T-cell (primary cell): ENCODE data around the gene CA5A. TPM values are rescaled to one million over a fixed set of nuclear protein-coding genes. Genes with fewer than 3 reads are reported as not detected.
A peak's percentile ranks its signal among the peaks of the same experiment; 100 is the strongest.

Source experiments
- ATAC-seq, 4 experiments: fragments of 200-7000 bp in 3 of 4; fragments of 150-1000 bp in 1 of 4; cut with Tn5 transposase; replicated peaks in 1 of 4; 1 replicate in 3 of 4; 2 replicates in 1 of 4; pipeline ENCODE4 v1.10.0; 2021; ENCODE audit warnings: moderate library complexity in 3 of 4, mild to moderate bottlenecking in 2 of 4, moderate number of reproducible peaks in 1 of 4
- CTCF ChIA-PET, 2 donors: fragments of 300-600 bp; sonication (Branson Sonifier 250); formaldehyde crosslinking; loops; one replicate each; lab custom pipeline; 2022; ENCODE audit warnings: antibody characterized with exemption in 2 of 2; lab: Charles Lee
- POLR2A ChIA-PET, 2 donors: fragments of 300-600 bp; sonication (Branson Sonifier 250); formaldehyde crosslinking; loops; one replicate each; lab custom pipeline; 2022; ENCODE audit warnings: antibody characterized with exemption in 2 of 2; lab: Charles Lee
- DNase-seq, 35 experiments: peaks; one replicate each; pipeline versions ENCODE4 v3.0.0 to v3.0.0-alpha.2; 2013 to 2023
- H3K27ac ChIP-seq: one replicate; pipeline ENCODE4 v1.5.1; 2013; ENCODE audit warnings: low read length
- H3K27me3 ChIP-seq, 2 experiments: replicated peaks in 1 of 2; 1 replicate in 1 of 2; 2 replicates in 1 of 2; pipeline versions ENCODE4 v1.6.1 to v1.7.0; 2013; ENCODE audit warnings: low read length in 1 of 2, mixed read lengths in 1 of 2; ENCODE audit not compliant: control insufficient read depth in 2 of 2, insufficient read depth in 2 of 2; ENCODE audit errors: extremely low read depth in 1 of 2
- H3K36me3 ChIP-seq, 2 donors: 1 replicate in 1 of 2; 2 replicates in 1 of 2; pipeline versions ENCODE4 v1.6.1 to v1.7.0; 2013; ENCODE audit warnings: low read length in 1 of 2; ENCODE audit not compliant: control insufficient read depth in 2 of 2, insufficient read depth in 1 of 2; ENCODE audit errors: extremely low read depth in 1 of 2
- H3K4me1 ChIP-seq, 2 experiments: 1 replicate in 1 of 2; 2 replicates in 1 of 2; pipeline versions ENCODE4 v1.6.1 to v1.7.0; 2013; ENCODE audit warnings: low read length in 2 of 2, mixed read lengths in 1 of 2; ENCODE audit not compliant: insufficient read depth in 2 of 2, control insufficient read depth in 1 of 2; ENCODE audit errors: extremely low read depth in 1 of 2
- H3K4me3 ChIP-seq, 2 donors: 1 replicate in 1 of 2; 2 replicates in 1 of 2; pipeline versions ENCODE4 v1.5.1 to v1.7.0; 2013; ENCODE audit warnings: mild to moderate bottlenecking in 2 of 2, low read length in 1 of 2, moderate library complexity in 1 of 2; ENCODE audit not compliant: control insufficient read depth in 1 of 2; ENCODE audit errors: extremely low read depth in 1 of 2
- H3K9me3 ChIP-seq: 2 replicates; pipeline ENCODE4 v1.7.0; 2013
- H3K27ac Mint-ChIP-seq, 2 donors: one replicate each; pipeline ENCODE4 v1.8.0; 2020 to 2021; ENCODE audit warnings: mild to moderate bottlenecking in 2 of 2, mixed read lengths in 2 of 2
- H3K27me3 Mint-ChIP-seq, 2 donors: one replicate each; pipeline ENCODE4 v1.8.0; 2021 to 2022; ENCODE audit warnings: mixed read lengths in 2 of 2
- H3K36me3 Mint-ChIP-seq: one replicate; pipeline ENCODE4 v1.8.0; 2021; ENCODE audit warnings: mixed read lengths
- H3K4me1 Mint-ChIP-seq, 3 donors: one replicate each; pipeline ENCODE4 v1.8.0; 2020 to 2022; ENCODE audit warnings: mixed read lengths in 3 of 3, mild to moderate bottlenecking in 1 of 3
- H3K4me3 Mint-ChIP-seq, 3 donors: one replicate each; pipeline ENCODE4 v1.8.0; 2020 to 2022; ENCODE audit warnings: mild to moderate bottlenecking in 3 of 3, mixed read lengths in 3 of 3, moderate library complexity in 3 of 3
- H3K9me3 Mint-ChIP-seq, 3 donors: one replicate each; pipeline ENCODE4 v1.8.0; 2020 to 2022; ENCODE audit warnings: mixed read lengths in 3 of 3
- WGBS: methylation state at CpG from one replicate; pipeline ENCODE4 v1.1.5; 2013; ENCODE audit warnings: missing lambda C conversion rate; ENCODE audit not compliant: insufficient coverage; 5-methylcytosine and 5-hydroxymethylcytosine counted together
- total RNA-seq, 35 experiments: library from RNA in 6 of 35; stranded (reverse) in 6 of 35; fragments of 120-200 nt in 1 of 35; gene quantifications; one replicate each; pipeline versions ENCODE4 v1.2.1 to v1.2.4 and lab custom pipeline; 2013 to 2026

CA5A gene
- total RNA-seq, 5 donors from 2014 or later (not counting 1 experiment from before 2014, with no cell fraction given): 0.20 TPM; not detected in 4

- no peaks in the 10 kb centered on the region for H3K27me3 Mint-ChIP-seq
- Histone ChIP-seq H3K4me1 (peaks cover 0 to 66% of the 10 kb centered on the region in 2 experiments), H3K9me3 (no peaks in the 10 kb centered on the region), H3K4me3 (peak overlapping the region in 1 of 2 donors; percentile 37), H3K36me3 (peaks cover 0 to 8% of the 10 kb centered on the region in 2 donors), H3K27ac (peak overlapping the region; percentile 78), H3K27me3 (no peaks in the 10 kb centered on the region)
- WGBS: 63% methylated on average over 13 of the region's 21 CpGs
- POLR2A ChIA-PET: interaction anchor here in 1 of 2 donors (1.0 kb wide), 1 partner anchor 15 kb away, joined by 3 read pairs; the partner anchor contains the start of gene SLC7A5
- peak in 1 of 4 experiments; percentile 9 for ATAC-seq
- H3K36me3 Mint-ChIP-seq: peaks cover 6% of the 10 kb centered on the region
- no peaks in the 10 kb centered on the region for H3K9me3 Mint-ChIP-seq
- CTCF ChIA-PET: interaction anchor here in 1 of 2 donors (0.6 to 1.4 kb wide), 4 partner anchors 11 to 90 kb away, joined by 3 to 7 read pairs (median 4); no protein-coding TSS in a partner anchor
- peaks cover 25 to 56% (median 33%) of the 10 kb centered on the region in 3 donors for H3K4me1 Mint-ChIP-seq
- DNase-seq: peak in 14 of 35 experiments; percentile 10 to 46 (median 34)
- peak overlapping the region; percentile 82 to 93 for H3K27ac Mint-ChIP-seq
- H3K4me3 Mint-ChIP-seq: peak overlapping the region; percentile 44 to 80 (median 47)
These were observed 82.0 kb downstream of the CA5A start for GRCh38 chr16:87854053-87854906.

- H3K9me3 ChIP-seq: no peaks in the 10 kb centered on the region
- peaks cover 0 to 66% of the 10 kb centered on the region in 2 experiments for H3K4me1 ChIP-seq
- Mint-ChIP-seq H3K9me3 (no peaks in the 10 kb centered on the region), H3K27me3 (no peaks in the 10 kb centered on the region), H3K27ac (peak overlapping the region; percentile 71 to 76), H3K4me3 (peak overlapping the region; percentile 43 to 63 (median 44)), H3K36me3 (peaks cover 6% of the 10 kb centered on the region), H3K4me1 (peaks cover 25 to 55% (median 33%) of the 10 kb centered on the region in 3 donors)
- ChIA-PET POLR2A (interaction anchor here in 1 of 2 donors (1.0 kb wide), 1 partner anchor 16 kb away, joined by 3 read pairs; the partner anchor contains the start of gene SLC7A5), CTCF (interaction anchor here in 1 of 2 donors (0.6 to 1.4 kb wide), 5 partner anchors 12 to 89 kb away, joined by 3 to 7 read pairs (median 4); partner anchors contain the start of gene SLC7A5)
- H3K27ac ChIP-seq: peak overlapping the region; percentile 63
- peak overlapping the region; percentile 37 to 44 for H3K4me3 ChIP-seq
- DNase-seq: peak; percentile 56 to 91 (median 81)
- H3K36me3 ChIP-seq: peaks cover 3 to 8% of the 10 kb centered on the region in 2 donors
- H3K27me3 ChIP-seq: no peaks in the 10 kb centered on the region
- 23% methylated on average over 15 of the region's 25 CpGs for WGBS
- ATAC-seq: peak; percentile 72 to 83 (median 78)
These were observed 82.8 kb downstream of the CA5A start for GRCh38 chr16:87853411-87854052.

- Histone ChIP-seq H3K27ac (no peak overlapping the region), H3K36me3 (peaks cover 7 to 8% of the 10 kb centered on the region in 2 donors), H3K9me3 (no peaks in the 10 kb centered on the region), H3K4me3 (no peak overlapping the region), H3K4me1 (peaks cover 0 to 56% of the 10 kb centered on the region in 2 experiments), H3K27me3 (no peaks in the 10 kb centered on the region)
- ATAC-seq: no peak
- H3K4me3 Mint-ChIP-seq: no peak overlapping the region
- no peaks in the 10 kb centered on the region for H3K27me3 Mint-ChIP-seq
- no peak overlapping the region for H3K27ac Mint-ChIP-seq
- peaks cover 3% of the 10 kb centered on the region for H3K36me3 Mint-ChIP-seq
- H3K9me3 Mint-ChIP-seq: no peaks in the 10 kb centered on the region
- CTCF ChIA-PET: interaction anchor here (0.6 to 3.7 kb wide), 7 partner anchors 16 to 102 kb away, joined by 3 to 60 read pairs (median 6); partner anchors contain the start of gene SLC7A5 (in 2 of the 2)
- POLR2A ChIA-PET: interaction anchor here in 1 of 2 donors (0.6 to 0.9 kb wide), 2 partner anchors 14 to 17 kb away, joined by 6 to 9 read pairs; no protein-coding TSS in a partner anchor
- WGBS: 94% methylated on average over 17 of the region's 21 CpGs
- DNase-seq: no peak
- peaks cover 15 to 37% (median 26%) of the 10 kb centered on the region in 3 donors for H3K4me1 Mint-ChIP-seq
These were observed 84.7 kb downstream of the CA5A start for GRCh38 chr16:87851601-87852000.

GRCh38 chr16:87851141-87851587 is 85.2 kb downstream of the CA5A start:
- H3K9me3 ChIP-seq: no peaks in the 10 kb centered on the region
- peaks cover 0 to 51% of the 10 kb centered on the region in 2 experiments for H3K4me1 ChIP-seq
- Mint-ChIP-seq H3K4me3 (no peak overlapping the region), H3K27me3 (no peaks in the 10 kb centered on the region), H3K27ac (peak overlapping the region in 1 of 2 donors; percentile 16), H3K4me1 (peaks cover 15 to 34% (median 26%) of the 10 kb centered on the region in 3 donors), H3K36me3 (peaks cover 3% of the 10 kb centered on the region), H3K9me3 (no peaks in the 10 kb centered on the region)
- no peak overlapping the region for H3K27ac ChIP-seq
- ChIA-PET POLR2A (interaction anchor here in 1 of 2 donors (0.9 kb wide), 1 partner anchor 17 kb away, joined by 9 read pairs; no protein-coding TSS in a partner anchor), CTCF (interaction anchor here (0.8 to 3.7 kb wide), 2 partner anchors 20 kb away, joined by 3 to 60 read pairs; partner anchors contain the start of gene SLC7A5 (in 1 of the 2))
- no peak for DNase-seq
- no peaks in the 10 kb centered on the region for H3K27me3 ChIP-seq
- no peak overlapping the region for H3K4me3 ChIP-seq
- peaks cover 7 to 8% of the 10 kb centered on the region in 2 donors for H3K36me3 ChIP-seq
- no peak for ATAC-seq
- 96% methylated on average over 13 of the region's 14 CpGs for WGBS

GRCh38 chr16:87850009-87851006 is 86.0 kb downstream of the CA5A start:
- no peak overlapping the region for H3K4me3 Mint-ChIP-seq
- H3K4me1 Mint-ChIP-seq: peaks cover 7 to 26% (median 18%) of the 10 kb centered on the region in 3 donors
- peak overlapping the region in 1 of 2 donors; percentile 16 for H3K27ac Mint-ChIP-seq
- WGBS: 38% methylated on average over 15 of the region's 25 CpGs
- CTCF ChIA-PET: interaction anchor here (0.6 to 3.7 kb wide), 14 partner anchors 9 to 71 kb away, joined by 3 to 60 read pairs (median 4); partner anchors contain the start of gene SLC7A5 (in 2 of the 2)
- no peaks in the 10 kb centered on the region for H3K9me3 Mint-ChIP-seq
- H3K4me1 ChIP-seq: peaks cover 0 to 43% of the 10 kb centered on the region in 2 experiments
- no peaks in the 10 kb centered on the region for H3K27me3 ChIP-seq
- H3K9me3 ChIP-seq: no peaks in the 10 kb centered on the region
- POLR2A ChIA-PET: interaction anchor here in 1 of 2 donors (1.3 to 1.4 kb wide), 2 partner anchors 16 to 19 kb away, joined by 3 to 4 read pairs; partner anchors contain the start of gene SLC7A5
- DNase-seq (peak; percentile 49 to 85 (median 74)), ATAC-seq (peak; percentile 53 to 66 (median 58))
- H3K27me3 Mint-ChIP-seq: no peaks in the 10 kb centered on the region
- H3K27ac ChIP-seq: no peak overlapping the region
- peaks cover 3% of the 10 kb centered on the region for H3K36me3 Mint-ChIP-seq
- H3K4me3 ChIP-seq: no peak overlapping the region
- H3K36me3 ChIP-seq: peaks cover 7 to 8% of the 10 kb centered on the region in 2 donors
